ENCODE measurements around the gene WSCD1.

- TF ChIP-seq CTCF (IDR thresholded peaks at IDR 0.05) (no peak), ZFX (IDR thresholded peaks at IDR 0.05; ENCODE audit: borderline replicate concordance) (no peak)
Measured at GRCh38 chr17:6071528-6072065, 1.4 kb downstream of the WSCD1 start.

Measured in 22Rv1 (cell line).